ENCODE measurements around the gene CCDC197. TPM values are rescaled to one million over a fixed set of nuclear protein-coding genes. Genes with fewer than 3 reads are reported as not detected.

Gene CCDC197
- total and polyA plus RNA-seq, 9 of the 15 experiments (the other 6 are each of a cell fraction or from before 2014, with no cell fraction given): not detected

DNA sequence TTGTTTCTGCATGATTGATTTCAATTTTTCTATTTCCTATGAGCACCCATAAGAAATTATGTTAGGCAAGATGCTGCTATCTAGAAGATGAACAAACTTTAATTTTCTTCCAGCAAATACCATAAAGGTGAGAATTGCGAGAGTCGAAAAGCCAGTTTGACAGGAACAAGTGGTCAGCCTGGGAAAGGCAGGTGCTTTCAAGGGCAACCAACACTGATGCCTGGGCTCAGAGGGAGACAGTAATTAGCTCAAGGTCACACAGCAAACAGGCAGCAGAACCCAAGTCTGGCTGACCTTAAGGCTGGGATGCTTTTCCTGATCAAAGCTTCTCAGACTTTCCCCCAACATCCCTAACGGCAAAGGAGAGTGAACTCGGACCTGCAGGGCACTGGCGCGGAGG, 22.2 kb downstream of the CCDC197 start (continued):
- TF ChIP-seq, protein P1, sequence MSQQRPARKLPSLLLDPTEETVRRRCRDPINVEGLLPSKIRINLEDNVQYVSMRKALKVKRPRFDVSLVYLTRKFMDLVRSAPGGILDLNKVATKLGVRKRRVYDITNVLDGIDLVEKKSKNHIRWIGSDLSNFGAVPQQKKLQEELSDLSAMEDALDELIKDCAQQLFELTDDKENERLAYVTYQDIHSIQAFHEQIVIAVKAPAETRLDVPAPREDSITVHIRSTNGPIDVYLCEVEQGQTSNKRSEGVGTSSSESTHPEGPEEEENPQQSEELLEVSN (IDR thresholded peaks at IDR 0.05; ENCODE audit: borderline replicate concordance in 1 of 2, extremely low read depth in 1 of 2, insufficient read depth in 1 of 2, insufficient read length in 1 of 2, low read depth in 1 of 2, low read length in 1 of 2, poor library complexity in 1 of 2, severe bottlenecking in 1 of 2): no peak

DNA sequence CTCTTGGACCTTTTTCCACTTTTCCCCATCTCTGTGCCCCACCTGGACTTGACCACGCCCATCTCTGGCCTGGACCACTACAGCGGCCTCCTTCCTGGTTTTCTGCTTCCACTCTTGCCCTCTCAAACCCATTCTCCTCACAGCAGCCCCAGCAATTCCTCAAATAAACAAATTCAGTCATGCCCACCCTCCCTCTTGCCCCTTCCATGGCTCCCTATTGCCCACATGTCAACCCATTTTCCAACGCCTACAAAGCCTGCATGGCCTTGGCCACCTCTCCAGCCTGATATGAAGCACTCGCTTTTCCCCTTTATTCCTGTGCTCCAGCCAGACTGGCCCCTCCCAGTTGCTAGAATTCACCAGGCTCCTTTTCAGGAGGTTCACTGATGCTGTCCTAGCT, 23.2 kb downstream of the CCDC197 start:
- ChIA-PET CTCF (ENCODE audit: low intra/inter-chr PET ratio) (no interaction called here), POLR2A (no interaction called here)
- H3K9me3 ChIP-seq (replicated peaks; ENCODE audit: control insufficient read depth, insufficient read depth, low read depth, low read length): no peaks in the 10 kb centered on the region
- no peaks in the 10 kb centered on the region for H3K4me1 ChIP-seq (replicated peaks in 1 of 2; ENCODE audit: control insufficient read depth in 2 of 2, insufficient read depth in 2 of 2, low read length in 2 of 2)
- H4K20me1 ChIP-seq (replicated peaks; ENCODE audit: control insufficient read depth, insufficient read depth, low read length): no peaks in the 10 kb centered on the region
- no TSS peak for BruUV-seq (replicated peaks)
- H3K9ac ChIP-seq (ENCODE audit: insufficient read depth in 1 of 2, low read depth in 2 of 2, low read length in 2 of 2): no peak overlapping the region
- DNase-seq (ENCODE audit: extremely low read depth in 1 of 4, low spot score in 3 of 4) (no peak), FAIRE-seq (no peak), ATAC-seq (no peak)
- intact Hi-C loops (cut with micrococcal nuclease) (no loop called here), in situ Hi-C loops (cut with MboI) (no loop called here)
- 21% methylated on average over 3 of the region's 4 CpGs for WGBS (ENCODE audit: insufficient coverage, low coverage, missing lambda C conversion rate)
- H2AFZ ChIP-seq (ENCODE audit: low read depth, low read length): no peak overlapping the region
- no peaks in the 10 kb centered on the region for H3K36me3 ChIP-seq (ENCODE audit: control insufficient read depth, insufficient read depth, low read length)
- H3K4me3 ChIP-seq: no peak overlapping the region
- TF ChIP-seq HDAC1 (IDR thresholded peaks at IDR 0.05) (no peak), ZFP36 (IDR thresholded peaks at IDR 0.05; ENCODE audit: low read depth, low read length, partially characterized antibody) (peak; percentile 21), TBL1XR1 (IDR thresholded peaks at IDR 0.05; ENCODE audit: low read length in 2 of 2) (no peak), TAF7 (tag; IDR thresholded peaks at IDR 0.05) (no peak), KDM4B (IDR thresholded peaks at IDR 0.05; ENCODE audit: borderline replicate concordance in 2 of 2, low read depth in 1 of 2) (no peak)
- TF ChIP-seq, protein P2, sequence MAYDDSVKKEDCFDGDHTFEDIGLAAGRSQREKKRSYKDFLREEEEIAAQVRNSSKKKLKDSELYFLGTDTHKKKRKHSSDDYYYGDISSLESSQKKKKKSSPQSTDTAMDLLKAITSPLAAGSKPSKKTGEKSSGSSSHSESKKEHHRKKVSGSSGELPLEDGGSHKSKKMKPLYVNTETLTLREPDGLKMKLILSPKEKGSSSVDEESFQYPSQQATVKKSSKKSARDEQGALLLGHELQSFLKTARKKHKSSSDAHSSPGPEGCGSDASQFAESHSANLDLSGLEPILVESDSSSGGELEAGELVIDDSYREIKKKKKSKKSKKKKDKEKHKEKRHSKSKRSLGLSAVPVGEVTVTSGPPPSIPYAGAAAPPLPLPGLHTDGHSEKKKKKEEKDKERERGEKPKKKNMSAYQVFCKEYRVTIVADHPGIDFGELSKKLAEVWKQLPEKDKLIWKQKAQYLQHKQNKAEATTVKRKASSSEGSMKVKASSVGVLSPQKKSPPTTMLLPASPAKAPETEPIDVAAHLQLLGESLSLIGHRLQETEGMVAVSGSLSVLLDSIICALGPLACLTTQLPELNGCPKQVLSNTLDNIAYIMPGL (CRISPR knock-in tag; IDR thresholded peaks at IDR 0.05): no peak
- peaks cover 0 to 31% of the 10 kb centered on the region in 2 experiments; a peak in 3 of 5 replicates for H3K27me3 ChIP-seq (ENCODE audit: control insufficient read depth in 2 of 2, insufficient read depth in 2 of 2, low read length in 2 of 2)
- H3K4me2 ChIP-seq (ENCODE audit: insufficient read depth, low read length): no peak overlapping the region
- H3K27ac ChIP-seq (ENCODE audit: extremely low read depth, low read depth, low read length): no peak overlapping the region
- H3K79me2 ChIP-seq (ENCODE audit: control insufficient read depth, insufficient read depth, low read length): no peaks in the 10 kb centered on the region
- no peaks in the 10 kb centered on the region for H3K9me1 ChIP-seq (ENCODE audit: control insufficient read depth, insufficient read depth, low read length)
